ENCODE results near the gene AGXT.

DNA sequence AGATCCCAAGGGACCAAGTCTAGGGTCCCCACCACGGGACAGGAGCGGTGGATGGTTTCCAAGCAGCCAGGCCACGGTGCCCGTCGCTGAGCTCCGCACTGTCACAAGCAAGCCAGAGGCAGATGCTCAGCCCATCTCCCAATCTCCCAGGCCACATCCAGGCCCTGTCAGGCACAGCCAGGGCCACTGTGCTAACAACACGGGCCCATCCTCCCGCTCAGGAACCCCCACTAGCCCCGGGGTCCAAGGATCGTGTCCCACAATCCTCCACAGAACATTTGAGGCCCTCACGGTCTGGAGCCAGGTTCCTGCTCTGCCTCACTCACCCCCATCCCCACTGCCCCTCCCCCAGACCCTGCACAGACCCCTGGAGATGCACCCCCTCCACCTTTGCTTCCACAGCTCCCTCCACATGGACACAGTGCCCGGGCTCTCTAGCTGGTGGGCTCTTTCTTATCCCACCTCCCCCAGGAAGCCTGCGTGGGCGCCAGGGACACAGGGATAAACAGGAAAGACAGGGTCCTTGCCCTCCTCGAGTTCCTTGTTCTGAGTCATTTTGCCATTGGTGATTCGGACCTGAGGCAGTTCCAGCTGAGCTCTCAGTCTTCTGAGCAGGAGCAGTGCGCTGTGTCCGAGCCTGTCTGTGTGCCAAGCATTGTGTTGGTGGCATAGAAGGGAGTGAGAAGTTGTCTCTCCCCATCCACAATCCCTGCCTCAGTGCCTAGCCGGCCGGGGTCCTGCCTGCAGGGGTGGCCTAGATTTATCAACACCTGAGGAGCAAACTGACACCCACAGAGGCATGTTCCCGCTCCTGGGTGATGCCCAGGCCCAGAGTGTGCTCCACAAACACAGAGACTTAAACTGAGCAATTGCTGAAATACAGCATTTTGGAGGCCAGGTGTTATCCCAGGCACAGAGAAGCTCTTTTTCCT is 44.5 kb downstream of the AGXT start:
- TF ChIP-seq, protein P1, sequence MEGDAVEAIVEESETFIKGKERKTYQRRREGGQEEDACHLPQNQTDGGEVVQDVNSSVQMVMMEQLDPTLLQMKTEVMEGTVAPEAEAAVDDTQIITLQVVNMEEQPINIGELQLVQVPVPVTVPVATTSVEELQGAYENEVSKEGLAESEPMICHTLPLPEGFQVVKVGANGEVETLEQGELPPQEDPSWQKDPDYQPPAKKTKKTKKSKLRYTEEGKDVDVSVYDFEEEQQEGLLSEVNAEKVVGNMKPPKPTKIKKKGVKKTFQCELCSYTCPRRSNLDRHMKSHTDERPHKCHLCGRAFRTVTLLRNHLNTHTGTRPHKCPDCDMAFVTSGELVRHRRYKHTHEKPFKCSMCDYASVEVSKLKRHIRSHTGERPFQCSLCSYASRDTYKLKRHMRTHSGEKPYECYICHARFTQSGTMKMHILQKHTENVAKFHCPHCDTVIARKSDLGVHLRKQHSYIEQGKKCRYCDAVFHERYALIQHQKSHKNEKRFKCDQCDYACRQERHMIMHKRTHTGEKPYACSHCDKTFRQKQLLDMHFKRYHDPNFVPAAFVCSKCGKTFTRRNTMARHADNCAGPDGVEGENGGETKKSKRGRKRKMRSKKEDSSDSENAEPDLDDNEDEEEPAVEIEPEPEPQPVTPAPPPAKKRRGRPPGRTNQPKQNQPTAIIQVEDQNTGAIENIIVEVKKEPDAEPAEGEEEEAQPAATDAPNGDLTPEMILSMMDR (IDR thresholded peaks at IDR 0.05; ENCODE audit: low read depth, low read length, missing input control) = no peak
- TF ChIP-seq TAF1 (conservative IDR thresholded peaks at IDR 0.05) (no peak), GABPA (IDR thresholded peaks at IDR 0.05 in 1 of 2, conservative IDR thresholded peaks at IDR 0.05 in 1 of 2) (no peak), RXRA (IDR thresholded peaks at IDR 0.05) (no peak), YY1 (IDR thresholded peaks at IDR 0.05) (no peak)
